ENCODE data around the gene TLL1. TPM values are rescaled to one million over a fixed set of nuclear protein-coding genes. Genes with fewer than 3 reads are reported as not detected.

TLL1 gene
- total and polyA plus RNA-seq, 2 experiments from 2014 or later: 0.18 to 2.4 TPM

DNA sequence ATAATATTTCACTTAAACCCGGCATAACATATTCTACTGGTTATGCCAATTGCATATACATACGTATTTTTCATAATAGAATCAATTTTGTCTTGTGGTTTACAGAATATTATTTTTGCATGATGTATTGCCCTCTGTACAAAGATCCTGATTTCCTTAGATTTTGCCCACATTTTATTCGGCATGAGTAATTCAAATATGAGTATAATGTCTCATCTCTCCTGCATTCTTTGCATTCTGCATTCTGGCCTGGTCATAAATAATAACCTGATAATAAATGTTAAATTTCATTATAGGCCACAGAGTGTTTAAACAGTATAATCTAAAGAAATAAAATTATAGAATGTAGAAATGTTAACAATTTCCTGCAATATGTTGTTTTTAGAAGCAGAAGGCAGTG lies 205.3 kb downstream of the TLL1 start (continued):
- TF ChIP-seq, protein P1, sequence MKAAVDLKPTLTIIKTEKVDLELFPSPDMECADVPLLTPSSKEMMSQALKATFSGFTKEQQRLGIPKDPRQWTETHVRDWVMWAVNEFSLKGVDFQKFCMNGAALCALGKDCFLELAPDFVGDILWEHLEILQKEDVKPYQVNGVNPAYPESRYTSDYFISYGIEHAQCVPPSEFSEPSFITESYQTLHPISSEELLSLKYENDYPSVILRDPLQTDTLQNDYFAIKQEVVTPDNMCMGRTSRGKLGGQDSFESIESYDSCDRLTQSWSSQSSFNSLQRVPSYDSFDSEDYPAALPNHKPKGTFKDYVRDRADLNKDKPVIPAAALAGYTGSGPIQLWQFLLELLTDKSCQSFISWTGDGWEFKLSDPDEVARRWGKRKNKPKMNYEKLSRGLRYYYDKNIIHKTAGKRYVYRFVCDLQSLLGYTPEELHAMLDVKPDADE (IDR thresholded peaks at IDR 0.05): no peak

DNA sequence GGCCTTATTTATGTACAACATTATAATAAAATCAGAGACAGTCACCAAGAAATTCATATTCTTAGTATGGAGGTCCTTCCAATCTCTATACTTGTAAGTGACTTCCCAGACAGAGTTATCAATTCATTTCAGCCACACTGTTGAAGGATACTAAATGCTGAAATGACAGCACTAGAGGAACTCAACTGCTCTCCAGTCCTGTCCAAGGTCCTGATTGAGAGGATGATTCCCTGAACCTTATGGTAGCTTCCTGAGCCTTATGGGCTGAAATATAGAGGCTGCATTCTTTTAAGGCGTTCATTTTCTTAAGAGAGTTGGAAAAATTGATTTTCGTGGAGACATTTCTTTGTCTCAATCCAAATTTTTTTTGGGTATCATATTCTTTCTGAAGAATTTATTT lies 205.9 kb downstream of the TLL1 start:
- Histone ChIP-seq H3K4me3 (no peak overlapping the region), H3K4me1 (ENCODE audit: insufficient read depth) (no peaks in the 10 kb centered on the region), H3K27me3 (ENCODE audit: insufficient read depth) (no peaks in the 10 kb centered on the region), H3K36me3 (ENCODE audit: insufficient read depth) (no peaks in the 10 kb centered on the region), H3K79me2 (replicated peaks; ENCODE audit: insufficient read depth) (no peaks in the 10 kb centered on the region), H3K9me2 (ENCODE audit: insufficient read depth) (no peaks in the 10 kb centered on the region), H4K20me1 (replicated peaks; ENCODE audit: insufficient read depth) (no peaks in the 10 kb centered on the region), H3K27ac (ENCODE audit: low read depth) (no peak overlapping the region), H3F3A (replicated peaks; ENCODE audit: low read depth) (no peaks in the 10 kb centered on the region), H2AFZ (no peak overlapping the region), H3K4me2 (no peak overlapping the region)
- Mint-ChIP-seq H3K4me3 (no peak overlapping the region), H3K36me3 (ENCODE audit: low read depth) (no peaks in the 10 kb centered on the region), H3K9me3 (no peaks in the 10 kb centered on the region), H3K27me3 (ENCODE audit: insufficient read depth, low read depth, poor library complexity) (no peaks in the 10 kb centered on the region), H3K4me1 (no peaks in the 10 kb centered on the region), H3K27ac (no peak overlapping the region)
- TF ChIP-seq, protein P2, sequence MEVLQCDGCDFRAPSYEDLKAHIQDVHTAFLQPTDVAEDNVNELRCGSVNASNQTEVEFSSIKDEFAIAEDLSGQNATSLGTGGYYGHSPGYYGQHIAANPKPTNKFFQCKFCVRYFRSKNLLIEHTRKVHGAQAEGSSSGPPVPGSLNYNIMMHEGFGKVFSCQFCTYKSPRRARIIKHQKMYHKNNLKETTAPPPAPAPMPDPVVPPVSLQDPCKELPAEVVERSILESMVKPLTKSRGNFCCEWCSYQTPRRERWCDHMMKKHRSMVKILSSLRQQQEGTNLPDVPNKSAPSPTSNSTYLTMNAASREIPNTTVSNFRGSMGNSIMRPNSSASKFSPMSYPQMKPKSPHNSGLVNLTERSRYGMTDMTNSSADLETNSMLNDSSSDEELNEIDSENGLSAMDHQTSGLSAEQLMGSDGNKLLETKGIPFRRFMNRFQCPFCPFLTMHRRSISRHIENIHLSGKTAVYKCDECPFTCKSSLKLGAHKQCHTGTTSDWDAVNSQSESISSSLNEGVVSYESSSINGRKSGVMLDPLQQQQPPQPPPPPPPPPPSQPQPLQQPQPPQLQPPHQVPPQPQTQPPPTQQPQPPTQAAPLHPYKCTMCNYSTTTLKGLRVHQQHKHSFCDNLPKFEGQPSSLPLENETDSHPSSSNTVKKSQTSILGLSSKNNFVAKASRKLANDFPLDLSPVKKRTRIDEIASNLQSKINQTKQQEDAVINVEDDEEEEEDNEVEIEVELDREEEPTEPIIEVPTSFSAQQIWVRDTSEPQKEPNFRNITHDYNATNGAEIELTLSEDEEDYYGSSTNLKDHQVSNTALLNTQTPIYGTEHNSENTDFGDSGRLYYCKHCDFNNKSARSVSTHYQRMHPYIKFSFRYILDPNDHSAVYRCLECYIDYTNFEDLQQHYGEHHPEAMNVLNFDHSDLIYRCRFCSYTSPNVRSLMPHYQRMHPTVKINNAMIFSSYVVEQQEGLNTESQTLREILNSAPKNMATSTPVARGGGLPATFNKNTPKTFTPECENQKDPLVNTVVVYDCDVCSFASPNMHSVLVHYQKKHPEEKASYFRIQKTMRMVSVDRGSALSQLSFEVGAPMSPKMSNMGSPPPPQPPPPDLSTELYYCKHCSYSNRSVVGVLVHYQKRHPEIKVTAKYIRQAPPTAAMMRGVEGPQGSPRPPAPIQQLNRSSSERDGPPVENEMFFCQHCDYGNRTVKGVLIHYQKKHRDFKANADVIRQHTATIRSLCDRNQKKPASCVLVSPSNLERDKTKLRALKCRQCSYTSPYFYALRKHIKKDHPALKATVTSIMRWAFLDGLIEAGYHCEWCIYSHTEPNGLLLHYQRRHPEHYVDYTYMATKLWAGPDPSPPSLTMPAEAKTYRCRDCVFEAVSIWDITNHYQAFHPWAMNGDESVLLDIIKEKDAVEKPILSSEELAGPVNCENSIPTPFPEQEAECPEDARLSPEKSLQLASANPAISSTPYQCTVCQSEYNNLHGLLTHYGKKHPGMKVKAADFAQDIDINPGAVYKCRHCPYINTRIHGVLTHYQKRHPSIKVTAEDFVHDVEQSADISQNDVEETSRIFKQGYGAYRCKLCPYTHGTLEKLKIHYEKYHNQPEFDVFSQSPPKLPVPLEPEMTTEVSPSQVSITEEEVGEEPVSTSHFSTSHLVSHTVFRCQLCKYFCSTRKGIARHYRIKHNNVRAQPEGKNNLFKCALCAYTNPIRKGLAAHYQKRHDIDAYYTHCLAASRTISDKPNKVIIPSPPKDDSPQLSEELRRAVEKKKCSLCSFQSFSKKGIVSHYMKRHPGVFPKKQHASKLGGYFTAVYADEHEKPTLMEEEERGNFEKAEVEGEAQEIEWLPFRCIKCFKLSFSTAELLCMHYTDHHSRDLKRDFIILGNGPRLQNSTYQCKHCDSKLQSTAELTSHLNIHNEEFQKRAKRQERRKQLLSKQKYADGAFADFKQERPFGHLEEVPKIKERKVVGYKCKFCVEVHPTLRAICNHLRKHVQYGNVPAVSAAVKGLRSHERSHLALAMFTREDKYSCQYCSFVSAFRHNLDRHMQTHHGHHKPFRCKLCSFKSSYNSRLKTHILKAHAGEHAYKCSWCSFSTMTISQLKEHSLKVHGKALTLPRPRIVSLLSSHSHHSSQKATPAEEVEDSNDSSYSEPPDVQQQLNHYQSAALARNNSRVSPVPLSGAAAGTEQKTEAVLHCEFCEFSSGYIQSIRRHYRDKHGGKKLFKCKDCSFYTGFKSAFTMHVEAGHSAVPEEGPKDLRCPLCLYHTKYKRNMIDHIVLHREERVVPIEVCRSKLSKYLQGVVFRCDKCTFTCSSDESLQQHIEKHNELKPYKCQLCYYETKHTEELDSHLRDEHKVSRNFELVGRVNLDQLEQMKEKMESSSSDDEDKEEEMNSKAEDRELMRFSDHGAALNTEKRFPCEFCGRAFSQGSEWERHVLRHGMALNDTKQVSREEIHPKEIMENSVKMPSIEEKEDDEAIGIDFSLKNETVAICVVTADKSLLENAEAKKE (CRISPR knock-in tag; IDR thresholded peaks at IDR 0.05): no peak
- TF ChIP-seq, protein P3, sequence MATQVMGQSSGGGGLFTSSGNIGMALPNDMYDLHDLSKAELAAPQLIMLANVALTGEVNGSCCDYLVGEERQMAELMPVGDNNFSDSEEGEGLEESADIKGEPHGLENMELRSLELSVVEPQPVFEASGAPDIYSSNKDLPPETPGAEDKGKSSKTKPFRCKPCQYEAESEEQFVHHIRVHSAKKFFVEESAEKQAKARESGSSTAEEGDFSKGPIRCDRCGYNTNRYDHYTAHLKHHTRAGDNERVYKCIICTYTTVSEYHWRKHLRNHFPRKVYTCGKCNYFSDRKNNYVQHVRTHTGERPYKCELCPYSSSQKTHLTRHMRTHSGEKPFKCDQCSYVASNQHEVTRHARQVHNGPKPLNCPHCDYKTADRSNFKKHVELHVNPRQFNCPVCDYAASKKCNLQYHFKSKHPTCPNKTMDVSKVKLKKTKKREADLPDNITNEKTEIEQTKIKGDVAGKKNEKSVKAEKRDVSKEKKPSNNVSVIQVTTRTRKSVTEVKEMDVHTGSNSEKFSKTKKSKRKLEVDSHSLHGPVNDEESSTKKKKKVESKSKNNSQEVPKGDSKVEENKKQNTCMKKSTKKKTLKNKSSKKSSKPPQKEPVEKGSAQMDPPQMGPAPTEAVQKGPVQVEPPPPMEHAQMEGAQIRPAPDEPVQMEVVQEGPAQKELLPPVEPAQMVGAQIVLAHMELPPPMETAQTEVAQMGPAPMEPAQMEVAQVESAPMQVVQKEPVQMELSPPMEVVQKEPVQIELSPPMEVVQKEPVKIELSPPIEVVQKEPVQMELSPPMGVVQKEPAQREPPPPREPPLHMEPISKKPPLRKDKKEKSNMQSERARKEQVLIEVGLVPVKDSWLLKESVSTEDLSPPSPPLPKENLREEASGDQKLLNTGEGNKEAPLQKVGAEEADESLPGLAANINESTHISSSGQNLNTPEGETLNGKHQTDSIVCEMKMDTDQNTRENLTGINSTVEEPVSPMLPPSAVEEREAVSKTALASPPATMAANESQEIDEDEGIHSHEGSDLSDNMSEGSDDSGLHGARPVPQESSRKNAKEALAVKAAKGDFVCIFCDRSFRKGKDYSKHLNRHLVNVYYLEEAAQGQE (IDR thresholded peaks at IDR 0.05; ENCODE audit: unreplicated experiment): peak; percentile 71
- peak; percentile 30 for DNase-seq (ENCODE audit: low spot score)
- no peak for ATAC-seq

All from GM23338 (cell line).